Ectodermal cell (in vitro differentiated cells): ENCODE data around the gene INKA1.

Experiments used
- H3K27ac ChIP-seq: 2 replicates; pipeline ENCODE4 v1.7.0; 2013; ENCODE audit warnings: mild to moderate bottlenecking, low read depth, low read length; ENCODE audit not compliant: insufficient read depth, poor library complexity, severe bottlenecking
- H3K27me3 ChIP-seq: 2 replicates; pipeline ENCODE4 v1.7.0; 2013; ENCODE audit warnings: mild to moderate bottlenecking, low read length; ENCODE audit not compliant: insufficient read depth, control insufficient read depth, poor library complexity, severe bottlenecking
- H3K36me3 ChIP-seq: one replicate; pipeline ENCODE4 v1.7.0; 2013; ENCODE audit warnings: low read length; ENCODE audit not compliant: control insufficient read depth, insufficient read depth
- H3K4me1 ChIP-seq: one replicate; pipeline ENCODE4 v1.7.0; 2013; ENCODE audit warnings: low read length; ENCODE audit not compliant: control insufficient read depth, insufficient read depth
- H3K4me3 ChIP-seq: 2 replicates; pipeline ENCODE4 v1.7.0; 2013; ENCODE audit warnings: low read depth, low read length, control low read depth; ENCODE audit not compliant: insufficient read depth
- H3K9me3 ChIP-seq: 2 replicates; pipeline ENCODE4 v1.7.0; 2013; ENCODE audit warnings: mild to moderate bottlenecking, low read length, moderate library complexity; ENCODE audit not compliant: control insufficient read depth
- WGBS, 2 experiments: methylation state at CpG; one replicate each; pipeline ENCODE4 v1.1.7; 2013; ENCODE audit warnings: missing lambda C conversion rate in 2 of 2; 5-methylcytosine and 5-hydroxymethylcytosine counted together

INKA1 gene

DNA sequence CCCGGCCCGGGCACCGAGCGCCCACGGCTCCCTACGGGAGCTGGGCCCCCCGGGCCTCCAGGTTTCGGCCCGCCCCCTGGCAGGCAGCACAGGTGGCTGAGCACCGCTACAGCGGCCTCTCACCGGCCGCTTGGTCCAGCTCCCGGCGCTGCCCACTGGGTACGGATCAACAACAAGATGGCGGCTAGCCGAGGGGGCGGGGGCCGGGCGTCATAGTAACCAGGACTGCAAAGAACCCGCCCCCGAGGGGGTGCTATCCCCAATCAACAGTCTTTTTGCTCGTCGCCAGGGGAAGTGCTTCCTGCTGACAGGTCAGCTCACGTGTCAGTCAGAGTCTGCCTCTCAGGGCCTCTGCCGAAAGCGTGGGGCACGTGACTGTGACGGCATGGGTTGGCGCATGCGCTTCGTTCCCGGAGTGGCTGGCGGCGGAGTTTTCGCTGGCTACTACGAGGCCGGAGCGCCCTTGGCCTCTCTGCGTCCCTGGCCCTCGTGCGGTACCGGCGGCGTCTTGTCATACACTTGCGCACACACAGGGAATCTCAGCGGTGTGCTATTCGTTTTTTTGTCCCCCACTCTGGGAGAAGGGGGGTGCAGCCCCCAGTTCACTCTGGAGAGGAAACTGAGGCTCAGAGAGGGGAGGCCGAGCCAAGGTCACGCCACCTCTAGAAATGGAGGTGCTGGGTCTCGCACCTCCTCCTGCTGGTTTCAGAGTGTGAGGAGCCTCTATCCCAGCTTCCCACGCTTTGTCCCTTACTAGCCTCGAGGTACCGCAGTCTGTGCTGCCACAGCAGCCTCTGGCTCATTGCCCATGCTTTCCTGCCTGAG lies 16.5 kb upstream of the INKA1 start, which contains the start of gene IP6K1:
Gene IP6K1 (minus strand): TSS at position 186 of the 825 bp plus-strand sequence. CDS start 38,502 bp downstream, outside the sequence.
- Histone ChIP-seq H3K9me3 (no peaks in the 10 kb centered on the region), H3K4me3 (peak within 1 kb of the TSS; percentile 86), H3K36me3 (no peaks in the 10 kb centered on the region), H3K27me3 (no peaks in the 10 kb centered on the region), H3K27ac (peak within 1 kb of the TSS; percentile 38), H3K4me1 (peaks cover under 1% of the 10 kb centered on the region)
- WGBS, 2 experiments, result 9 to 10% methylated on average over 55 of the region's 55 CpGs

- H3K36me3 ChIP-seq, result no peaks in the 10 kb centered on the region
- no peaks in the 10 kb centered on the region for H3K9me3 ChIP-seq
- no peaks in the 10 kb centered on the region for H3K27me3 ChIP-seq
- no peak overlapping the region for H3K4me3 ChIP-seq
- 92% methylated on average over 3 of the region's 3 CpGs for WGBS, 2 experiments
- no peak overlapping the region for H3K27ac ChIP-seq
- no peaks in the 10 kb centered on the region for H3K4me1 ChIP-seq
Measured at GRCh38 chr3:49787182-49787464, 15.9 kb upstream of the INKA1 start.

GRCh38 chr3:49787536-49787935 lies 15.5 kb upstream of the INKA1 start:
- Histone ChIP-seq H3K4me1 (no peaks in the 10 kb centered on the region), H3K36me3 (no peaks in the 10 kb centered on the region), H3K4me3 (no peak overlapping the region), H3K27ac (no peak overlapping the region), H3K9me3 (no peaks in the 10 kb centered on the region), H3K27me3 (no peaks in the 10 kb centered on the region)
- 92 to 95% methylated on average over 5 of the region's 5 CpGs for WGBS, 2 experiments

DNA sequence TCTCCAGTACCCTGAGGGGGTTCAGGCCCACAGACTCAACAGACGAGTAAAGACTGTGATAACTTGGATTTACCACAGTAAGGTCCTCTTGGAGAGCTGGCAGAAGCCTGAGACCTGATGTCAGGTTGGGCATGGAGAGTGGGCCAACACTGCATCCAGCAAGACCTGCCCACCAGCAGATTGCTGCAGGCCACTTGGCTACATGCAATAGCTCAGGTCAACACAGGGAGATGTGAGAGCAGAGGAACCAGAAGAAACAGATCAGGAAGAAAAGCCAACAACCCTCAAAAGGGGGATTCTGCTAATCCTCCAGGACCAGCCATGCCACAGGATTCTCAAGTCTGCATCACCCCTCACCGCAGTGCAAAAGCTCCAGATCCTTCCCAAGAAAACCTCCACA lies 15.0 kb upstream of the INKA1 start:
- H3K9me3 ChIP-seq, result no peaks in the 10 kb centered on the region
- 87 to 89% methylated on average over 2 of the region's 2 CpGs for WGBS, 2 experiments
- no peaks in the 10 kb centered on the region for H3K4me1 ChIP-seq
- H3K27me3 ChIP-seq, result no peaks in the 10 kb centered on the region
- no peaks in the 10 kb centered on the region for H3K36me3 ChIP-seq
- no peak overlapping the region for H3K27ac ChIP-seq
- no peak overlapping the region for H3K4me3 ChIP-seq

GRCh38 chr3:49790626-49791411 lies 12.2 kb upstream of the INKA1 start:
- H3K27me3 ChIP-seq, result no peaks in the 10 kb centered on the region
- no peaks in the 10 kb centered on the region for H3K36me3 ChIP-seq
- H3K9me3 ChIP-seq, result no peaks in the 10 kb centered on the region
- peaks cover 6% of the 10 kb centered on the region for H3K4me1 ChIP-seq
- H3K4me3 ChIP-seq, result no peak overlapping the region
- H3K27ac ChIP-seq, result no peak overlapping the region
- WGBS, 2 experiments, result 75 to 81% methylated on average over 9 of the region's 9 CpGs

- peaks cover 6% of the 10 kb centered on the region for H3K4me1 ChIP-seq
- WGBS, 2 experiments, result 90 to 93% methylated on average over 4 of the region's 4 CpGs
- H3K27me3 ChIP-seq, result no peaks in the 10 kb centered on the region
- no peak overlapping the region for H3K4me3 ChIP-seq
- H3K36me3 ChIP-seq, result no peaks in the 10 kb centered on the region
- no peak overlapping the region for H3K27ac ChIP-seq
- no peaks in the 10 kb centered on the region for H3K9me3 ChIP-seq
Measured at GRCh38 chr3:49791571-49791970, 11.5 kb upstream of the INKA1 start.

DNA sequence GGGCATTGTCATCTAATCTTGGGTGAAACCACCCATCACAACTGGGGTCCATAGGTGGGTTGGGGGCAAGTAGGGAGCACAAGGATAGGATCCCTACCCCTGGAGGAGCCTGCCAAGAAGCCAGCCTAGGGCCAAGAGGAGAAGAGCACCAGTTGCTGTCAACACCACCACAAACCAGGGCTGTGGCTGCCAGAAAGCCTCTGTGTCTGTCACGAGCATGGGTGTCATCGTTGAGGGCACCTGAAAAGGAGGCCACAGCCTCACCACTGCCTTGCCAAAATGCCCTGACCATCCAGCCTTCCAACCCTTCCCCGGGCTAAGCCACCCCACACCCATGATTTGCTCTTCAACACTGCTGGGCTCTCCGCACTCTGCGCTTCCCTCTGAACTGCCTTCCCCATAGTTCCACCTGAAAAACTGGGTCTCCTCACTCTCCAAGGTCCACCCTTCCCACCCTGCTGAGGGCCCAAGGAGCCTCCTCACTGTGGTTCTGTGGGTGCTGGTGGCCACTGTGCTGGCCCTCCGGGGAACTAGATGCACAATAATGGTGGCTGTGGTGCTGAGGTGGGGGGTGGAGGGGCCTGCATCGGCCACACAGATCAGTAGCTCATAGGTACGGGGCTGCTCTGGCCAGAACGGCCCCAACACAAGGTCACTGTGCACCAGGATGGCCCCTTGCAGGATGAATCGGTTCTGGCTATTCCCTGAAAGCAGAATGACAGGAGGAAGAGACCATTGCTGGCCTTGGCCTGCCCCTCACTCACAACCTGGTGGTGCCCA lies 10.5 kb upstream of the INKA1 start:
- Histone ChIP-seq H3K27ac (no peak overlapping the region), H3K36me3 (no peaks in the 10 kb centered on the region), H3K4me1 (peaks cover 6% of the 10 kb centered on the region), H3K27me3 (no peaks in the 10 kb centered on the region), H3K4me3 (no peak overlapping the region), H3K9me3 (no peaks in the 10 kb centered on the region)
- 93 to 96% methylated on average over 10 of the region's 10 CpGs for WGBS, 2 experiments

DNA sequence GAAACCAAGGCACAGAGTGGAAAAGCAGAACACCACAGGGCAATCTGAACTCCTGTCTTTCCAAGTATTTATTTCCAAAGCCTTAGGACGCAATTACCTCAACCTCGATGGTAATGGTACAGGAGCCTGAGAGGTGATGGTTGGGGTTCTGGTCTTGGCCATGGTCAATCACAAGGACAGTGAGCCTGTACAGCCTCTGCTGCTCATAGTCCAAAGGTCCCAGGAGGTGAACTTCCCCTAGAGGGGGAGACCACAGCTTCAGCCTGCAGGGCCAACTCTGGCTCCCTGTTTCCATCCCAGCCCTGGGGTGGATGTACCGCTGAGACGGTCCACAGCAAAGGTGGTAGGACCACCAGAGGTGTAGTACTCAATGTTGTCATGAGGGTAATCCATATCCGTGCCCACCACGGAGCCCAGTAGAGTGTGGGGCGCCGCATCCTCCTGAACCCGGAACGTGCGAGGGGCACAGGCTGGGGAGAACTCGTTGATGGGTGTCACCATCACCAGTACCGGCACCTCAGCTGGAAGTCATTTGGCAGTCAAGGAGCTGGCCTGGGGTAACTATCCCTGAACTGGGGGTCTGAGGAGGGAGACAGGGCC lies 9.5 kb upstream of the INKA1 start:
- Histone ChIP-seq H3K9me3 (no peaks in the 10 kb centered on the region), H3K27ac (no peak overlapping the region), H3K27me3 (no peaks in the 10 kb centered on the region), H3K4me3 (no peak overlapping the region), H3K36me3 (no peaks in the 10 kb centered on the region), H3K4me1 (peaks cover 6% of the 10 kb centered on the region)
- WGBS, 2 experiments, result 95% methylated on average over 13 of the region's 13 CpGs

DNA sequence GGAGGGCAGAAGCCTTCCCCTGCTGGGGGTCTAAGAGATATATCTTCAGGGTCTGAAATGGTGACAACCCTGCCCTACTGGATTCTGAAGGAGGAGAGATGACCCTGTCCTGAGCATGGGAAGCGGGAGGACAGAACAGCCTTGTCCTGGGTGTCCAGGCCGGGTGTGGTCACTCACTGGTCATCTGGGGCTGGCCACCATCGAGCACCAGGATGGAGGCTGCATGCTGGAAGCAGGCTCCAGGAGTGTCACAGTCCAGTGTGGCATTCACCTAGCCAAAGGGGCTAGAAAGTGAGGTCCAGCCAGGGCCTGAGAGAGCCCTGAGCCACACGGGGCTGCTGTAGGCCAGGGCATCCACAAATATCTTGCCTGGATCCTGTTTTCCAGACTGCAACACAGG lies 8.6 kb upstream of the INKA1 start:
- Histone ChIP-seq H3K36me3 (no peaks in the 10 kb centered on the region), H3K27ac (no peak overlapping the region), H3K9me3 (no peaks in the 10 kb centered on the region), H3K27me3 (no peaks in the 10 kb centered on the region), H3K4me1 (peaks cover 6% of the 10 kb centered on the region), H3K4me3 (no peak overlapping the region)
- 90 to 92% methylated on average over 4 of the region's 4 CpGs for WGBS, 2 experiments
